GM23338 (cell line): ENCODE results near the gene PGS1. TPM values are rescaled to one million over a fixed set of nuclear protein-coding genes. Genes with fewer than 3 reads are reported as not detected.

ENCODE experiments used
- ATAC-seq: fragments of 200-7000 bp; cut with Tn5 transposase; 3 replicates; pipeline ENCODE4 v1.9.1; 2020
- DNase-seq: peaks from one replicate; pipeline ENCODE4 v3.0.0-alpha.2; 2015; ENCODE audit warnings: low spot score
- H2AFZ ChIP-seq: fragments of 200-600 bp; sonication (generic); 2 replicates; pipeline ENCODE4 v1.8.0; 2016; ENCODE audit warnings: antibody characterized with exemption, mild to moderate bottlenecking, moderate library complexity
- H3F3A ChIP-seq: fragments of 200-600 bp; sonication (generic); replicated peaks from 2 replicates; pipeline ENCODE4 v1.8.0; 2017; ENCODE audit warnings: antibody characterized with exemption, mixed run types, low read depth
- H3K27ac ChIP-seq: fragments of 200-600 bp; sonication (generic); 2 replicates; pipeline ENCODE4 v1.6.1; 2016; ENCODE audit warnings: low read depth
- H3K27me3 ChIP-seq: fragments of 200-600 bp; sonication (generic); 2 replicates; pipeline ENCODE4 v1.8.0; 2016; ENCODE audit warnings: mild to moderate bottlenecking, mixed run types, moderate library complexity; ENCODE audit not compliant: insufficient read depth
- H3K36me3 ChIP-seq: fragments of 200-600 bp; sonication (generic); 2 replicates; pipeline ENCODE4 v1.8.0; 2016; ENCODE audit warnings: mild to moderate bottlenecking; ENCODE audit not compliant: insufficient read depth
- H3K4me1 ChIP-seq: fragments of 200-600 bp; sonication (generic); 2 replicates; pipeline ENCODE4 v1.8.0; 2016; ENCODE audit warnings: mild to moderate bottlenecking, moderate library complexity; ENCODE audit not compliant: insufficient read depth
- H3K4me2 ChIP-seq: fragments of 200-600 bp; sonication (generic); 2 replicates; pipeline ENCODE4 v1.7.1; 2017; ENCODE audit warnings: mixed run types
- H3K4me3 ChIP-seq: fragments of 200-600 bp; sonication (generic); 2 replicates; pipeline ENCODE4 v1.6.1; 2016; ENCODE audit warnings: mixed run types
- H3K79me2 ChIP-seq: fragments of 200-600 bp; sonication (generic); replicated peaks from 2 replicates; pipeline ENCODE4 v1.8.0; 2017; ENCODE audit warnings: mild to moderate bottlenecking; ENCODE audit not compliant: insufficient read depth
- H3K9me2 ChIP-seq: fragments of 200-600 bp; sonication (generic); 2 replicates; pipeline ENCODE4 v1.8.0; 2017; ENCODE audit not compliant: insufficient read depth
- H4K20me1 ChIP-seq: fragments of 200-600 bp; sonication (generic); replicated peaks from 2 replicates; pipeline ENCODE4 v1.8.0; 2017; ENCODE audit warnings: mild to moderate bottlenecking; ENCODE audit not compliant: insufficient read depth
- H3K27ac Mint-ChIP-seq: 2 replicates; pipeline ENCODE4 v1.8.0; 2020; ENCODE audit warnings: inconsistent platforms, mild to moderate bottlenecking, moderate library complexity, mixed read lengths
- H3K27me3 Mint-ChIP-seq: 3 replicates; pipeline ENCODE4 v1.8.0; 2022; ENCODE audit warnings: low read depth, mild to moderate bottlenecking, moderate library complexity, mixed read lengths, inconsistent platforms; ENCODE audit not compliant: insufficient read depth, poor library complexity
- H3K36me3 Mint-ChIP-seq: 3 replicates; pipeline ENCODE4 v1.8.0; 2021; ENCODE audit warnings: low read depth, mild to moderate bottlenecking, inconsistent platforms, moderate library complexity, mixed read lengths
- H3K4me1 Mint-ChIP-seq: 3 replicates; pipeline ENCODE4 v1.8.0; 2020; ENCODE audit warnings: mild to moderate bottlenecking, inconsistent platforms, mixed read lengths
- H3K4me3 Mint-ChIP-seq: 3 replicates; pipeline ENCODE4 v1.8.0; 2021; ENCODE audit warnings: moderate library complexity, mild to moderate bottlenecking, inconsistent platforms, mixed read lengths
- H3K9me3 Mint-ChIP-seq: 3 replicates; pipeline ENCODE4 v1.8.0; 2020; ENCODE audit warnings: moderate library complexity, mild to moderate bottlenecking, inconsistent platforms, mixed read lengths
- EZH2 ChIP-seq: fragments of 200-600 bp; sonication (generic); IDR thresholded peaks from one replicate; pipeline ENCODE4 v1.8.0; 2017; ENCODE audit warnings: antibody characterized with exemption, mild to moderate bottlenecking, low read depth; ENCODE audit not compliant: unreplicated experiment
- EZH2phosphoT487 ChIP-seq: fragments of 200-600 bp; sonication (generic); IDR thresholded peaks from one replicate; pipeline ENCODE4 v1.8.1; 2018; ENCODE audit warnings: antibody characterized with exemption; ENCODE audit not compliant: unreplicated experiment
- STAT1 ChIP-seq: IDR thresholded peaks from one replicate; pipeline ENCODE4 v1.6.1; 2016; ENCODE audit warnings: antibody characterized with exemption; ENCODE audit not compliant: unreplicated experiment
- ZNF114 ChIP-seq: fragments of 250-450 bp; sonication (Bioruptor Pico); IDR thresholded peaks from 2 replicates; pipeline ENCODE4 v1.5.0; 2020; ENCODE audit warnings: mild to moderate bottlenecking, moderate library complexity
- polyA plus RNA-seq: library from polyadenylated mRNA; unstranded; fragments of >200 nt; fragmentation: Nextera tagmentation; extraction: Ambion mirVana; gene quantifications from 2 replicates; pipeline ENCODE4 v1.2.1, GENCODE V29; 2016
- total RNA-seq: library from RNA; depleted of rRNA; stranded (reverse); fragments of >200 nt; shearing (Covaris generic); gene quantifications from 2 replicates; pipeline ENCODE4 v1.2.3, GENCODE V29; 2014
- TF ChIP-seq, protein P1 (sequence below): IDR thresholded peaks from one replicate; pipeline ENCODE4 v1.6.1; 2018; ENCODE audit warnings: antibody characterized with exemption; ENCODE audit not compliant: unreplicated experiment
- TF ChIP-seq, protein P2 (sequence below): fragments of 250-450 bp; sonication (Bioruptor Pico); IDR thresholded peaks from 2 replicates; pipeline ENCODE4 v1.5.0; 2020; ENCODE audit warnings: mild to moderate bottlenecking, moderate library complexity

The PGS1 gene
- total and polyA plus RNA-seq, 2 experiments from 2014 or later = 43.9 to 67.1 TPM

DNA sequence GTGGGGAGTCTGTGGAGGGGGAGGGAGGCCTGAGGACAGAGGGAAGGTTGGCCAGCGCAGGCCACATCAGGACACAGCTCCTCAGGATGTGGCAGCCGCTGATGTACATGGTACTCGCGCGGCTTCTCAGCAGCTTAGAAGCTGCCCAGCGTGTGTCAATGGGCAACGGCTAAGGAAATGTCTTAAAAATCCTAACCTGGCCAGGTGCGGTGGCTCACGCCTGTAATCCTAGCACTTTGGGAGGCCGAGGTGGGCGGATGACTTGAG, 53.2 kb downstream of the PGS1 start:
- H3K4me1 ChIP-seq = peaks cover 6% of the 10 kb centered on the region; the same call in 1 of the 2 replicates
- H3K27me3 ChIP-seq = no peaks in the 10 kb centered on the region
- no peak overlapping the region for H3K4me3 ChIP-seq
- no peak for DNase-seq
- Mint-ChIP-seq H3K36me3 (peaks cover 12% of the 10 kb centered on the region), H3K27ac (peak overlapping the region; percentile 85), H3K4me3 (no peak overlapping the region), H3K9me3 (no peaks in the 10 kb centered on the region), H3K27me3 (peaks cover 19% of the 10 kb centered on the region), H3K4me1 (peaks cover 42% of the 10 kb centered on the region)
- H4K20me1 ChIP-seq = 0 out of 2 replicates have a peak, but pooled peaks cover 3% of the 10 kb centered on the region
- H3K79me2 ChIP-seq = no peaks in the 10 kb centered on the region
- TF ChIP-seq STAT1 (no peak), EZH2phosphoT487 (no peak), ZNF114 (CRISPR knock-in tag) (no peak), EZH2 (no peak)
- TF ChIP-seq, protein P1, sequence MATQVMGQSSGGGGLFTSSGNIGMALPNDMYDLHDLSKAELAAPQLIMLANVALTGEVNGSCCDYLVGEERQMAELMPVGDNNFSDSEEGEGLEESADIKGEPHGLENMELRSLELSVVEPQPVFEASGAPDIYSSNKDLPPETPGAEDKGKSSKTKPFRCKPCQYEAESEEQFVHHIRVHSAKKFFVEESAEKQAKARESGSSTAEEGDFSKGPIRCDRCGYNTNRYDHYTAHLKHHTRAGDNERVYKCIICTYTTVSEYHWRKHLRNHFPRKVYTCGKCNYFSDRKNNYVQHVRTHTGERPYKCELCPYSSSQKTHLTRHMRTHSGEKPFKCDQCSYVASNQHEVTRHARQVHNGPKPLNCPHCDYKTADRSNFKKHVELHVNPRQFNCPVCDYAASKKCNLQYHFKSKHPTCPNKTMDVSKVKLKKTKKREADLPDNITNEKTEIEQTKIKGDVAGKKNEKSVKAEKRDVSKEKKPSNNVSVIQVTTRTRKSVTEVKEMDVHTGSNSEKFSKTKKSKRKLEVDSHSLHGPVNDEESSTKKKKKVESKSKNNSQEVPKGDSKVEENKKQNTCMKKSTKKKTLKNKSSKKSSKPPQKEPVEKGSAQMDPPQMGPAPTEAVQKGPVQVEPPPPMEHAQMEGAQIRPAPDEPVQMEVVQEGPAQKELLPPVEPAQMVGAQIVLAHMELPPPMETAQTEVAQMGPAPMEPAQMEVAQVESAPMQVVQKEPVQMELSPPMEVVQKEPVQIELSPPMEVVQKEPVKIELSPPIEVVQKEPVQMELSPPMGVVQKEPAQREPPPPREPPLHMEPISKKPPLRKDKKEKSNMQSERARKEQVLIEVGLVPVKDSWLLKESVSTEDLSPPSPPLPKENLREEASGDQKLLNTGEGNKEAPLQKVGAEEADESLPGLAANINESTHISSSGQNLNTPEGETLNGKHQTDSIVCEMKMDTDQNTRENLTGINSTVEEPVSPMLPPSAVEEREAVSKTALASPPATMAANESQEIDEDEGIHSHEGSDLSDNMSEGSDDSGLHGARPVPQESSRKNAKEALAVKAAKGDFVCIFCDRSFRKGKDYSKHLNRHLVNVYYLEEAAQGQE = no peak
- TF ChIP-seq, protein P2, sequence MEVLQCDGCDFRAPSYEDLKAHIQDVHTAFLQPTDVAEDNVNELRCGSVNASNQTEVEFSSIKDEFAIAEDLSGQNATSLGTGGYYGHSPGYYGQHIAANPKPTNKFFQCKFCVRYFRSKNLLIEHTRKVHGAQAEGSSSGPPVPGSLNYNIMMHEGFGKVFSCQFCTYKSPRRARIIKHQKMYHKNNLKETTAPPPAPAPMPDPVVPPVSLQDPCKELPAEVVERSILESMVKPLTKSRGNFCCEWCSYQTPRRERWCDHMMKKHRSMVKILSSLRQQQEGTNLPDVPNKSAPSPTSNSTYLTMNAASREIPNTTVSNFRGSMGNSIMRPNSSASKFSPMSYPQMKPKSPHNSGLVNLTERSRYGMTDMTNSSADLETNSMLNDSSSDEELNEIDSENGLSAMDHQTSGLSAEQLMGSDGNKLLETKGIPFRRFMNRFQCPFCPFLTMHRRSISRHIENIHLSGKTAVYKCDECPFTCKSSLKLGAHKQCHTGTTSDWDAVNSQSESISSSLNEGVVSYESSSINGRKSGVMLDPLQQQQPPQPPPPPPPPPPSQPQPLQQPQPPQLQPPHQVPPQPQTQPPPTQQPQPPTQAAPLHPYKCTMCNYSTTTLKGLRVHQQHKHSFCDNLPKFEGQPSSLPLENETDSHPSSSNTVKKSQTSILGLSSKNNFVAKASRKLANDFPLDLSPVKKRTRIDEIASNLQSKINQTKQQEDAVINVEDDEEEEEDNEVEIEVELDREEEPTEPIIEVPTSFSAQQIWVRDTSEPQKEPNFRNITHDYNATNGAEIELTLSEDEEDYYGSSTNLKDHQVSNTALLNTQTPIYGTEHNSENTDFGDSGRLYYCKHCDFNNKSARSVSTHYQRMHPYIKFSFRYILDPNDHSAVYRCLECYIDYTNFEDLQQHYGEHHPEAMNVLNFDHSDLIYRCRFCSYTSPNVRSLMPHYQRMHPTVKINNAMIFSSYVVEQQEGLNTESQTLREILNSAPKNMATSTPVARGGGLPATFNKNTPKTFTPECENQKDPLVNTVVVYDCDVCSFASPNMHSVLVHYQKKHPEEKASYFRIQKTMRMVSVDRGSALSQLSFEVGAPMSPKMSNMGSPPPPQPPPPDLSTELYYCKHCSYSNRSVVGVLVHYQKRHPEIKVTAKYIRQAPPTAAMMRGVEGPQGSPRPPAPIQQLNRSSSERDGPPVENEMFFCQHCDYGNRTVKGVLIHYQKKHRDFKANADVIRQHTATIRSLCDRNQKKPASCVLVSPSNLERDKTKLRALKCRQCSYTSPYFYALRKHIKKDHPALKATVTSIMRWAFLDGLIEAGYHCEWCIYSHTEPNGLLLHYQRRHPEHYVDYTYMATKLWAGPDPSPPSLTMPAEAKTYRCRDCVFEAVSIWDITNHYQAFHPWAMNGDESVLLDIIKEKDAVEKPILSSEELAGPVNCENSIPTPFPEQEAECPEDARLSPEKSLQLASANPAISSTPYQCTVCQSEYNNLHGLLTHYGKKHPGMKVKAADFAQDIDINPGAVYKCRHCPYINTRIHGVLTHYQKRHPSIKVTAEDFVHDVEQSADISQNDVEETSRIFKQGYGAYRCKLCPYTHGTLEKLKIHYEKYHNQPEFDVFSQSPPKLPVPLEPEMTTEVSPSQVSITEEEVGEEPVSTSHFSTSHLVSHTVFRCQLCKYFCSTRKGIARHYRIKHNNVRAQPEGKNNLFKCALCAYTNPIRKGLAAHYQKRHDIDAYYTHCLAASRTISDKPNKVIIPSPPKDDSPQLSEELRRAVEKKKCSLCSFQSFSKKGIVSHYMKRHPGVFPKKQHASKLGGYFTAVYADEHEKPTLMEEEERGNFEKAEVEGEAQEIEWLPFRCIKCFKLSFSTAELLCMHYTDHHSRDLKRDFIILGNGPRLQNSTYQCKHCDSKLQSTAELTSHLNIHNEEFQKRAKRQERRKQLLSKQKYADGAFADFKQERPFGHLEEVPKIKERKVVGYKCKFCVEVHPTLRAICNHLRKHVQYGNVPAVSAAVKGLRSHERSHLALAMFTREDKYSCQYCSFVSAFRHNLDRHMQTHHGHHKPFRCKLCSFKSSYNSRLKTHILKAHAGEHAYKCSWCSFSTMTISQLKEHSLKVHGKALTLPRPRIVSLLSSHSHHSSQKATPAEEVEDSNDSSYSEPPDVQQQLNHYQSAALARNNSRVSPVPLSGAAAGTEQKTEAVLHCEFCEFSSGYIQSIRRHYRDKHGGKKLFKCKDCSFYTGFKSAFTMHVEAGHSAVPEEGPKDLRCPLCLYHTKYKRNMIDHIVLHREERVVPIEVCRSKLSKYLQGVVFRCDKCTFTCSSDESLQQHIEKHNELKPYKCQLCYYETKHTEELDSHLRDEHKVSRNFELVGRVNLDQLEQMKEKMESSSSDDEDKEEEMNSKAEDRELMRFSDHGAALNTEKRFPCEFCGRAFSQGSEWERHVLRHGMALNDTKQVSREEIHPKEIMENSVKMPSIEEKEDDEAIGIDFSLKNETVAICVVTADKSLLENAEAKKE (CRISPR knock-in tag) = no peak
- H3K36me3 ChIP-seq = no peaks in the 10 kb centered on the region; the same call in 1 of the 2 replicates
- H3K9me2 ChIP-seq = no peaks in the 10 kb centered on the region
- 0 out of 2 replicates have a peak overlapping the region, but pooled peaks have one; percentile 14 for H3K4me2 ChIP-seq
- H3K27ac ChIP-seq = peak overlapping the region; percentile 63; the same call in 1 of the 2 replicates
- no peak overlapping the region for H2AFZ ChIP-seq
- ATAC-seq = peak; percentile 9
- 0 out of 2 replicates have a peak, but pooled peaks cover 8% of the 10 kb centered on the region for H3F3A ChIP-seq
